GM19035 (cell line): ENCODE measurements around the gene RYK.
A peak's percentile ranks its signal among the peaks of the same experiment; 100 is the strongest.
"Not testable (repeated sequence)": the region's sequence is repeated elsewhere in the genome, so short reads cannot be mapped to it uniquely, and the experiment has no call there.

Experiments used
- ATAC-seq: cut with Tn5 transposase; IDR thresholded peaks from one replicate; pipeline ENCODE4 v1.9.1; 2021; ENCODE audit not compliant: unreplicated experiment

The RYK gene

DNA sequence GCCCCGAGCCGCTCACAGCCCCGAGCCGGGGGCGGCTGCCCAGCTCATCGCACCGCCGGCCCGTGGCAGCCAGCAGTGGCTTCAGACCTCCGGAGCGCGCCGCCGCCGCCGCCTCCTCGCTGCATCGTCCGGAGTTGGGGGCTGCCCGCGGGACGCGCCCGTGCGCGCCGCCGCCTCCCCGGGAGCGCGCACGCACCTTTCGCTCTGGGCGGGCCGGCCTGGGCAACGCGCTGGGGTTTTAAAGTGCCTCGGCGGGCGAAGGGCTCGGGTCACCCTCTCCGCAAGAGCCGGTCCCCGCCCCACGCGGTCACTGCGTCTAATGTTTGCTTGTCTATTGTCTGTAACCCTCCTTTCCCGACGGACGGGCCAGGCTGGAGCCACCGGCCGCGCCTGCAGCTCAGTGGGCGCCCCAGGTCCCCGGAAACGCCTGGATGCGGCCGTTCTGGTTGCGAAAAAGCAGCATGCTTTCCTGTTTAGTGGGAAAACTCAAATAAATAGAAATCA lies at the start of gene RYK:
Gene RYK, minus strand, starts transcription at position 143 of the 504 bp plus-strand sequence. CDS start 205 bp downstream, outside the sequence.
- ATAC-seq: peak; percentile 89

DNA sequence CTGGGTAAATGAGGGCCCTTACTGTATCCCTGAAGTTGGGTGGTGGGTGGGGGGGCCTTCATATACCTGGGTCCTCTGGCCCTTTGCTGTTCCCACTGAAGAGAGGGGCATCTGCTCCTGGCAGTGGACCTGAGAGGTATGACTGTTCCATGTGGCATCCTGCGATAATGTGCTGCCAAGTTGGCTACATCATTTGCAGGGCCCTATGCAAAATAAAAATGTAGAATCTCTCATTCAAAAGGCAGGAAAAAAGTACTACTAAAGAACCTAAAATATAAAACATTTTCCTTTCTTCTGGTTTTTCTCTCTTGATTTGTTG lies 49.2 kb upstream of the RYK start:
- ATAC-seq: no peak

DNA sequence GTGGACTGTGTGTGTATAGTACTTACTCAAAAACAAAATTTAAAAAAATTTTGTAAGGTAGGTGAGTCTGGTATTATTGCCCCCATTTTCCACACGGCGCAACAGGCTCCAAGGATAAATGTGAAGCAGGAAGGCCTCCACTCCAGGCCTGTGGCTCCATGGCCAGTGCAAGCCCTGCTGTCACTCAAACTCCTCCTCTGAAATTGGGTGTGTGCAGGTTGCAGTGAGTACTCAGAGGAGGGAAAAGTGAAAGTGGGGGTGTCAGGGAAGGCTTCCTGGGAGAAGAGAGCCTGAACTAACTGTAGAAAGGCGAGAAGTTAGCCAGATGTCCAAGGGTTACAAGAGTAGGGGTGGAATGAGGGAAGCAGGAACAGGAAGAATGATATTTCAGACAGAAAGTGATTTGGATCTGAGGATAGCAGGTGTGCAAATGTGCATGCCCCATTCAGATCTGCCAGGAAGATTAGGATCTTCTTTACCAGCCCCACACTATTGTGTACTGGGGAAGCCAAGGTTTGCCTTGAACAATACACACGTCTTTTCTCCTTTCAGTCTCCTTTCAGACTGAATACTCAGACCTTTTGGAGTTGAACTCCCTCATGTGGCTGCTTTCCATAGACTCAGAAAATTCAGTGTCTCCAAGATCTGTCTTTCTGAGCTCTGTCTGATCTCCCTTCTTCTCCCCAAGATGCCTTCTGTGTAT lies 48.7 kb upstream of the RYK start:
- ATAC-seq: no peak

DNA sequence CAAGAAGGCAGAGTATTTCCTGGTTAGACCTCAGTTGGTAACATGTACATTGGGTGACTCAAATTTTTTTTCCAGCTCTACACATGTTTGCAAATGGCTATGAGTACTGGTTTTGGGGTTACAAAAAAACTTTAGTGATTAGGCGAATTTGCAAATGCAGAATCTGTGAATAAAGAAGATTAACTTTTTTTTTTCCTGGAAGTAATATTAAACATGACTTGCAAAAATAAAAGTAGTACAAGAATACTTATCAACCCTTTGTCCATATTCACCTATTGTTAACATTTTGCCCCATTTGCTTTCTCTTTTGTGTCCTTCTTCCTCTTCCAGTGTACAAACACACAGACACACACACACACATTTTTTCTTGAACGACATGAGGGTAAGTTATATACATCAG lies 47.6 kb upstream of the RYK start:
- no peak for ATAC-seq

DNA sequence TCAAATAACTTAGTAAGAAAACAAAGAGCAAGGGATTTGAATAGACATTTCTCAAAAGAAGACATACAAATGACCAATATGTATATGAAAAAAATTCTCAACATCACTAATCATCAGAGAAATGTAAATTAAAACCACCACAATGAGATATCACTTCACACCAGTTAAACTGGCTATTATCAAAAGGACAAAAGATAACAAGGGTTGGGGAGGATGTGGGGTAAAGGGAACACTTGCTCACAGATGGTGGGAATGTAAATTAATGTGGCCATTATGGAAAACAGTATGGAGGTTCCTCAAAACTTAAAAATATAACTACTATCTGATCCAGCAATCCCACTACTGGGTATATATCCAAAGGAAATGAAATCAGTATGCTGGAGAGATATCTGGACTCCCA lies 46.0 kb upstream of the RYK start:
- ATAC-seq: no peak

GRCh38 chr3:134295930-134296329 lies 45.3 kb upstream of the RYK start:
- ATAC-seq: no peak

DNA sequence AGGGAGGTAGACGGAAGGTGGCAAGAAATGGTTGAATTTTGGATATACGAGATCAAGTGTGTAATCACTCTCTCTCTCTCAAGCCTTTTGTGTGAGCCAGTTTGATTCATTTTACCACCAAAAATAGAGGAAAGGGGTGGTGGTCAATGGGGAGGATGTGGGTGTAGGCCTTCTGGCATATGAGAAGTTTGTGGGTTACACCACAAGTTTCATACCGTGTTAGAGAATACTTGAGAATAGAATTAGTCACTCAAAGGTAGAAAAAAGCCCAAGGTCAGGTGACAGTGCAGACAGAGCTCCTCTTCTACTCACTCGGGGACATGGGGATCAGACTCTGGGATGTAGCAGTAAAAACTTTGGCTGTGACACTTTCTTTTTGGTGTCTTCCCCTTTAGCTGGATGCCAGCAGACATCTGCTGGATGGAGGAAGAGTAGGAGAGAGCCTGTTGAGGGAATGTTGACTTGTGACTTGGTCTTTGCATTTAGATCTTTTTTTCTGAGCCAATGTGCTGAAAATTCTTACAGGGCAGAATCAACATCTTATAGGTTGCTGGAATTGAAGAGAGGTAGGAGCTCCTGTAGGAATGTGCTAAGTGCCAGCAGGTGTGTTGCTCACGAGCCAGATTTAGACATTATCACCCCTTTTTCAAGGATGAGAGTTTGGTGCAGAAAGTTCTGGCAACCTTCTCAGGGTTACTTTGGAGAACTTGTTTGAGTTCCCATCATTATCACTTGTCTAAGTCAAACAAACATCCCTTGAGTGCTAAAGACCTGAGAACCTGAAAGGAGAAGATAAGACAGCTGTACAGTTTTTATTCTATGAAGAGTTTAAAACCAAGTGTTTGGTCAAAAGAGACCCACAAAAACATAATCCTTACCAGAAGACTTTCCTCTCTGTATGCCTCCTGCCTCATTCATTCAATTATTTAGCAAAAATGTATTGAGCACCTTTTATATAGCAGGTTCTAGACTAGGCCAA lies 43.9 kb upstream of the RYK start:
- ATAC-seq: peak; percentile 100

- ATAC-seq: no peak
Measured at GRCh38 chr3:134291319-134292254, 40.9 kb upstream of the RYK start.

- no peak for ATAC-seq
Measured at GRCh38 chr3:134287512-134287911, 36.9 kb upstream of the RYK start.

GRCh38 chr3:134284438-134284837 lies 33.8 kb upstream of the RYK start:
- no peak for ATAC-seq

DNA sequence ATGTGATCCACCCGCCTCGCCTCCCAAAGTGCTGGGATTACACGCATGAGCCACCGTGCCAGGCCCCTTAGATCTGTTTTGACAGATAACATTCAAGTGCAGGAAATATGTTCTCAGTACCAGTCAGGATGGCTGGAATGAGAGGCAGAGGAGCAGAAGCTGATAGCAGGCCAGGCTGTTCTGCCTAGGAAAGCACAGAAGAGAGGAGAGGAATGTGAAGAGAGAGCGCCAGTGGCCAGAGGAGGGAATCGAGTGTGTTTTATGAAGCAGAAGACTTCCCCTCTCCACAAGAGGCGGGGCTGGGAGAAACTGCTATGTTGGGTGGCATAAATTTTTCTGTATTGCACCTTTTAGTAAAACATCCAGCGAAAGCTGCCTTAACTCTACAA lies 32.0 kb upstream of the RYK start:
- ATAC-seq: no peak

- no peak for ATAC-seq
Measured at GRCh38 chr3:134281912-134282658, 31.4 kb upstream of the RYK start.

- no peak for ATAC-seq
Measured at GRCh38 chr3:134279466-134279865, 28.8 kb upstream of the RYK start.

DNA sequence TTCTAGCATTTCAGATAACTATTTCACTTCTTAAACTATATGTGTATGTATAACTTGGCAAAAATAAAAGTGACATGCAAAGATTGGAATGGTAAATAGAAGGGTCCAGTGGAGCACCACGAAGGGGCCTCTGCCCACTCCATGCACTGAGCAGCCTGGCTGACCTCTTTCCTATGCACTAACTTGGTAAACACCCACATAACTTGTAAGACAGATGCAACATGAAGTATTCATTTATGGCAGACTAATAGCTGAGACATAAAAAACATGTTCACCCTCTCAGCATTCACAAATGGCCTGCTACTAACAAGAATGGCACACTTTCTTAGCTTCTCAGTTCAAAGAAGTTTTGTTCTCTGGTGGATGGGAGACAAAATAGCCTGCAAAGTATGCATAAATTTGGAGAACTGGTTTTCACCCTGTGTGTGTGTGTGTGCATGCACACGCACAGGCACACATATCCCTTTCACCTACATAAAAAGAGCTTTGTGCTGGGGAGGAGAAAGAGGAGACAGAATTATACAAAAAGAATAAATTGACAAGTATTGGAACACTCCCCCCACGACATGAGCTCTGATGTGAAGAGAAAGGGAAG lies 26.5 kb upstream of the RYK start:
- ATAC-seq: no peak

DNA sequence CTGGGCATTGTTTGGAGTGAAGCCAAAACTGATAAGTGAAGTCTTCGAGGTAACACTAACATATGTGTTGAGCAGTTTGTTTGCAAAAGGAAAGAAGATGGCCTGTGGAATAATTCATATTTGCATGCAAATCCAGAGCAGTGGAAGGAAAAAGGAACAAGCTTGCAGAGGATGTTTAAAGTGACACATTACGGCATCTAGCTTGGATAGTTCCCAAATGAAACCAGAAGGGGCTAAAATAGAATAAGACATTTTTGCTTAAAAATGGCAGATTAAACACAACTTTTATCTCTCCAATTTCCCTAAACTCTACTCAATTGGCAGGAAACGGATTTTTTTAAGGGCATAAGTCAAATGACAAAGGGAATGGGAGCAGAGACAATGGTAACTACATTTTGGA lies 25.4 kb upstream of the RYK start:
- no peak for ATAC-seq

GRCh38 chr3:134275110-134275509 lies 24.5 kb upstream of the RYK start:
- ATAC-seq: not testable (repeated sequence)

DNA sequence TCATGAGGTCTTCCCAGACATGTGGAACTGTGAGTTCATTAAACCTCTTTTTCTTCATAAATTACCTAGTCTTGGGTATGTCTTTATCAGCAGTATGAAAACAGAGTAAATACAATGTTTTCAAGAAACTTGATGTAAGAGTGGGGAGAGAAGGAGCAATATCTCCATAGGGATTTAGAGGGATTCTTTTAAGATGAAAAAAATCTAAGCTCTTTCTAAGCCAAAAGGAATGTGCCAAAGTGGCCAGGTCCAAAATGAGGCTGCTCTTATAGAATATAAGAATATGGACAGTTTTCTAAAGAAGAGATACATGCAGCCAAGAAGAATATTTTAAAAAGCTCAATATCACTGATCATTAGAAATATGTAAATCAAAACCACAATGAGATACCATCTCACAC lies 23.9 kb upstream of the RYK start:
- no peak for ATAC-seq

GRCh38 chr3:134267996-134268395 lies 17.3 kb upstream of the RYK start:
- ATAC-seq: no peak

DNA sequence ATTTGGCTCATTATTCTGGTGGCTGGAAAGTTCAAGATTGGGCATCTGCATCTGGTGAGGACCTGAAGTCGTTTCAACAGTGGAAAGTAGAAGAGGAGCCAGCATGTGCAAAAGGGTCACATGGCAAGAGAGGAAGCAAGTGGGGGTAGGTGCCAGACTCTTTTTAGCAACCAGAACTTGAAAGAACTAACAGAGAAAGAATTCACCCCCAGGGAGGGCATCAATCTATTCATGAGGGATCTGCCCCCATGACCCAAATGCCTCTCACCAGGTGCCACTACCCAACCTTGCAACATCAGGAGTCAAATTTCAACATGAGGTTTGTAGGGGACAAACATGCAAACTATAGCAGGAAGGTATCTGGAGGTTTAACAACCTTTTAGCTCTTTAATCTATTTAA lies 10.3 kb upstream of the RYK start:
- no peak for ATAC-seq

GRCh38 chr3:134258761-134259347 lies 8.2 kb upstream of the RYK start:
- no peak for ATAC-seq
